Fibroblast of skin of left biceps (primary cell): Measurements from ENCODE around the gene CD163.
A peak's percentile ranks its signal among the peaks of the same experiment; 100 is the strongest.
"Not testable (repeated sequence)": the region's sequence is repeated elsewhere in the genome, so short reads cannot be mapped to it uniquely, and the experiment has no call there.

ENCODE experiments used
- DNase-seq, 2 experiments: peaks; one replicate each; pipeline ENCODE4 v3.0.0-alpha.2; 2013; ENCODE audit warnings: low read depth in 2 of 2

Gene CD163

GRCh38 chr12:7450667-7451066 lies 52.9 kb downstream of the CD163 start:
- no peak for DNase-seq

- DNase-seq: no peak
Observed at GRCh38 chr12:7448099-7448498, 55.5 kb downstream of the CD163 start.

GRCh38 chr12:7444537-7444936 lies 59.0 kb downstream of the CD163 start:
- no peak for DNase-seq

- no peak for DNase-seq
Observed at GRCh38 chr12:7444076-7444475, 59.5 kb downstream of the CD163 start, which contains the start of gene CD163L1. Gene CD163L1 (minus strand): TSS chr12:7444153. CDS start chr12:7444127, 26 bp downstream.

- DNase-seq: no peak
Observed at GRCh38 chr12:7441216-7441615, 62.4 kb downstream of the CD163 start.

GRCh38 chr12:7439579-7440505 lies 63.7 kb downstream of the CD163 start:
- DNase-seq: peak; percentile 15 to 24

GRCh38 chr12:7438291-7438995 lies 65.1 kb downstream of the CD163 start:
- DNase-seq: not testable (repeated sequence)

- not testable (repeated sequence) for DNase-seq
Observed at GRCh38 chr12:7437494-7437893, 66.1 kb downstream of the CD163 start.

GRCh38 chr12:7434670-7435069 lies 68.9 kb downstream of the CD163 start:
- DNase-seq: no peak

- peak; percentile 29 to 33 for DNase-seq
Observed at GRCh38 chr12:7433276-7433822, 70.2 kb downstream of the CD163 start.

- no peak for DNase-seq
Observed at GRCh38 chr12:7431993-7432685, 71.4 kb downstream of the CD163 start.
